Naive B cell (primary cell): ENCODE data around the gene IL4I1. TPM values are rescaled to one million over a fixed set of nuclear protein-coding genes. Genes with fewer than 3 reads are reported as not detected.

Source experiments
- ATAC-seq, 2 donors: fragments of 150-1000 bp; cut with Tn5 transposase; 2 replicates each; pipeline ENCODE4 v1.10.0; 2021; ENCODE audit warnings: low read depth in 2 of 2, mild to moderate bottlenecking in 2 of 2, moderate library complexity in 2 of 2
- DNase-seq: peaks from one replicate; pipeline ENCODE4 v3.0.0; 2022
- H3K27ac Mint-ChIP-seq, 6 donors: one replicate each; pipeline ENCODE4 v1.8.0; 2020 to 2022; ENCODE audit warnings: mild to moderate bottlenecking in 6 of 6, mixed read lengths in 6 of 6, moderate library complexity in 5 of 6, inconsistent platforms in 2 of 6
- H3K27me3 Mint-ChIP-seq, 3 donors: one replicate each; pipeline ENCODE4 v1.8.0; 2021 to 2022; ENCODE audit warnings: mixed read lengths in 3 of 3, mild to moderate bottlenecking in 1 of 3
- H3K36me3 Mint-ChIP-seq, 2 donors: one replicate each; pipeline ENCODE4 v1.8.0; 2020 to 2022; ENCODE audit warnings: mixed read lengths in 2 of 2, inconsistent platforms in 1 of 2, mild to moderate bottlenecking in 1 of 2
- H3K4me1 Mint-ChIP-seq, 3 donors: one replicate each; pipeline ENCODE4 v1.8.0; 2020 to 2022; ENCODE audit warnings: mixed read lengths in 3 of 3, inconsistent platforms in 1 of 3, mild to moderate bottlenecking in 1 of 3, moderate library complexity in 1 of 3
- H3K4me3 Mint-ChIP-seq, 8 donors: one replicate each; pipeline ENCODE4 v1.8.0; 2020 to 2022; ENCODE audit warnings: mild to moderate bottlenecking in 8 of 8, mixed read lengths in 8 of 8, moderate library complexity in 8 of 8, inconsistent platforms in 2 of 8
- H3K9me3 Mint-ChIP-seq, 7 donors: one replicate each; pipeline ENCODE4 v1.8.0; 2020 to 2022; ENCODE audit warnings: mixed read lengths in 7 of 7, mild to moderate bottlenecking in 5 of 7, inconsistent platforms in 2 of 7, moderate library complexity in 1 of 7
- polyA plus RNA-seq, 6 donors: library from polyadenylated mRNA; unstranded; fragments of 300-500 nt; fragmentation: Illumina TruSeq; gene quantifications; one replicate each; pipeline ENCODE4 v1.2.3, GENCODE V29; 2021; ENCODE audit warnings: low read depth in 6 of 6

The IL4I1 gene
- polyA plus RNA-seq, 6 donors from 2014 or later: 0.66 to 1.2 TPM; not detected in 4

GRCh38 chr19:49877020-49877878, 19.4 kb downstream of the IL4I1 start, which contains the start of the genes AKT1S1 and TBC1D17:
Gene AKT1S1 (minus strand): TSS chr19:49877355. CDS start chr19:49873295, 4,060 bp downstream.
Gene TBC1D17 (plus strand): TSS chr19:49877702. CDS start chr19:49877724, 22 bp downstream.
- Mint-ChIP-seq H3K4me1 (peaks cover 18 to 26% (median 25%) of the 10 kb centered on the region in 3 donors), H3K36me3 (peaks cover 0 to 10% of the 10 kb centered on the region in 2 donors), H3K4me3 (no peak within 1 kb of the TSS), H3K9me3 (no peaks in the 10 kb centered on the region), H3K27me3 (no peaks in the 10 kb centered on the region), H3K27ac (peak within 1 kb of the TSS in 2 of 6 donors; percentile 70 to 96)
- DNase-seq: peak; percentile 99
- ATAC-seq: peak; percentile 62 to 66

GRCh38 chr19:49876422-49877019, 20.2 kb downstream of the IL4I1 start:
- H3K27ac Mint-ChIP-seq: no peak overlapping the region
- DNase-seq (peak; percentile 98), ATAC-seq (peak; percentile 57 to 59)
- no peak overlapping the region for H3K4me3 Mint-ChIP-seq
- H3K9me3 Mint-ChIP-seq: no peaks in the 10 kb centered on the region
- peaks cover 0 to 3% of the 10 kb centered on the region in 2 donors for H3K36me3 Mint-ChIP-seq
- H3K4me1 Mint-ChIP-seq: peaks cover 18 to 32% (median 31%) of the 10 kb centered on the region in 3 donors
- no peaks in the 10 kb centered on the region for H3K27me3 Mint-ChIP-seq

- Mint-ChIP-seq H3K4me1 (peaks cover 18 to 34% (median 32%) of the 10 kb centered on the region in 3 donors), H3K36me3 (no peaks in the 10 kb centered on the region), H3K4me3 (no peak overlapping the region), H3K9me3 (no peaks in the 10 kb centered on the region), H3K27ac (peak overlapping the region in 2 of 6 donors; percentile 70 to 96), H3K27me3 (no peaks in the 10 kb centered on the region)
- no peak for ATAC-seq
- peak; percentile 39 for DNase-seq
These were observed 20.7 kb downstream of the IL4I1 start for GRCh38 chr19:49875857-49876421.

GRCh38 chr19:49875177-49875576, 21.5 kb downstream of the IL4I1 start:
- no peak for ATAC-seq
- Mint-ChIP-seq H3K4me3 (peak overlapping the region in 1 of 8 donors; percentile 61), H3K27me3 (no peaks in the 10 kb centered on the region), H3K4me1 (peaks cover 19 to 41% (median 39%) of the 10 kb centered on the region in 3 donors), H3K9me3 (no peaks in the 10 kb centered on the region), H3K27ac (peak overlapping the region in 3 of 6 donors; percentile 19 to 72 (median 61)), H3K36me3 (no peaks in the 10 kb centered on the region)
- no peak for DNase-seq

GRCh38 chr19:49874503-49875157, 22.1 kb downstream of the IL4I1 start:
- peaks cover 21 to 43% (median 41%) of the 10 kb centered on the region in 3 donors for H3K4me1 Mint-ChIP-seq
- H3K4me3 Mint-ChIP-seq: peak overlapping the region in 2 of 8 donors; percentile 31 to 61
- peak overlapping the region in 3 of 6 donors; percentile 54 to 61 (median 56) for H3K27ac Mint-ChIP-seq
- no peak for ATAC-seq
- DNase-seq: no peak
- no peaks in the 10 kb centered on the region for H3K27me3 Mint-ChIP-seq
- H3K9me3 Mint-ChIP-seq: no peaks in the 10 kb centered on the region
- H3K36me3 Mint-ChIP-seq: no peaks in the 10 kb centered on the region

GRCh38 chr19:49873834-49874233, 22.9 kb downstream of the IL4I1 start:
- Mint-ChIP-seq H3K36me3 (no peaks in the 10 kb centered on the region), H3K4me1 (peaks cover 16 to 40% (median 36%) of the 10 kb centered on the region in 3 donors), H3K27ac (no peak overlapping the region), H3K9me3 (no peaks in the 10 kb centered on the region), H3K27me3 (no peaks in the 10 kb centered on the region), H3K4me3 (peak overlapping the region in 4 of 8 donors; percentile 31 to 54 (median 42))
- no peak for DNase-seq
- ATAC-seq: no peak

- Mint-ChIP-seq H3K4me3 (no peak overlapping the region), H3K36me3 (no peaks in the 10 kb centered on the region), H3K27ac (no peak overlapping the region), H3K9me3 (peaks cover 0 to 1% (median 0%) of the 10 kb centered on the region in 7 donors), H3K4me1 (peaks cover 14 to 42% (median 31%) of the 10 kb centered on the region in 3 donors), H3K27me3 (no peaks in the 10 kb centered on the region)
- DNase-seq: no peak
- ATAC-seq: no peak
These were observed 23.6 kb downstream of the IL4I1 start for GRCh38 chr19:49873129-49873521.

- Mint-ChIP-seq H3K27ac (peak overlapping the region in 4 of 6 donors; percentile 2 to 37 (median 20)), H3K9me3 (peaks cover 0 to 2% (median 0%) of the 10 kb centered on the region in 7 donors), H3K36me3 (no peaks in the 10 kb centered on the region), H3K27me3 (no peaks in the 10 kb centered on the region), H3K4me3 (peak overlapping the region in 6 of 8 donors; percentile 5 to 86 (median 65)), H3K4me1 (peaks cover 15 to 45% (median 34%) of the 10 kb centered on the region in 3 donors)
- no peak for ATAC-seq
- DNase-seq: no peak
These were observed 24.2 kb downstream of the IL4I1 start for GRCh38 chr19:49872245-49873128.

- peak overlapping the region in 7 of 8 donors; percentile 5 to 91 (median 57) for H3K4me3 Mint-ChIP-seq
- no peaks in the 10 kb centered on the region for H3K27me3 Mint-ChIP-seq
- H3K36me3 Mint-ChIP-seq: no peaks in the 10 kb centered on the region
- H3K9me3 Mint-ChIP-seq: peaks cover 0 to 2% (median 0%) of the 10 kb centered on the region in 7 donors
- H3K4me1 Mint-ChIP-seq: peaks cover 24 to 52% (median 41%) of the 10 kb centered on the region in 3 donors
- no peak for ATAC-seq
- DNase-seq: no peak
- H3K27ac Mint-ChIP-seq: peak overlapping the region in 3 of 6 donors; percentile 2 to 75 (median 54)
These were observed 25.2 kb downstream of the IL4I1 start for GRCh38 chr19:49871349-49871985.

- Mint-ChIP-seq H3K4me3 (peak overlapping the region in 2 of 8 donors; percentile 26 to 91), H3K27ac (peak overlapping the region in 2 of 6 donors; percentile 64 to 91), H3K36me3 (no peaks in the 10 kb centered on the region), H3K9me3 (peaks cover 0 to 2% (median 0%) of the 10 kb centered on the region in 7 donors), H3K27me3 (no peaks in the 10 kb centered on the region), H3K4me1 (peaks cover 27 to 56% (median 45%) of the 10 kb centered on the region in 3 donors)
- DNase-seq (no peak), ATAC-seq (no peak)
These were observed 26.3 kb downstream of the IL4I1 start for GRCh38 chr19:49870309-49870901.

GRCh38 chr19:49869484-49870308, 27.0 kb downstream of the IL4I1 start:
- peak overlapping the region in 1 of 8 donors; percentile 91 for H3K4me3 Mint-ChIP-seq
- H3K36me3 Mint-ChIP-seq: no peaks in the 10 kb centered on the region
- DNase-seq (peak; percentile 94), ATAC-seq (peak; percentile 72 to 73)
- peak overlapping the region in 1 of 6 donors; percentile 91 for H3K27ac Mint-ChIP-seq
- no peaks in the 10 kb centered on the region for H3K27me3 Mint-ChIP-seq
- H3K4me1 Mint-ChIP-seq: peaks cover 25 to 55% (median 46%) of the 10 kb centered on the region in 3 donors
- peaks cover 0 to 2% (median 0%) of the 10 kb centered on the region in 7 donors for H3K9me3 Mint-ChIP-seq
